Thyroid gland (tissue), 4 donors: ENCODE data around the gene BTBD7. TPM values are rescaled to one million over a fixed set of nuclear protein-coding genes. Genes with fewer than 3 reads are reported as not detected.

Source experiments
- DNase-seq, 2 donors: peaks; one replicate each; pipeline ENCODE4 v3.0.0-alpha.2; 2019
- H3K27ac ChIP-seq, 3 donors: fragments of 200-600 bp; sonication (generic); 1 replicate in 2 of 3; 2 replicates in 1 of 3; pipeline ENCODE4 v1.5.1; 2016 to 2019; ENCODE audit warnings: mild to moderate bottlenecking in 1 of 3, moderate library complexity in 1 of 3
- H3K27me3 ChIP-seq: fragments of 200-600 bp; sonication (generic); one replicate; pipeline ENCODE4 v1.5.1; 2019
- H3K36me3 ChIP-seq, 2 donors: fragments of 200-600 bp; sonication (generic); one replicate each; pipeline ENCODE4 v1.5.1; 2016 to 2019
- H3K4me1 ChIP-seq, 2 donors: fragments of 200-600 bp; sonication (generic); one replicate each; pipeline ENCODE4 v1.5.1; 2017 to 2019
- H3K4me3 ChIP-seq, 3 donors: fragments of 200-600 bp; sonication (generic); replicated peaks in 1 of 3; 1 replicate in 2 of 3; 2 replicates in 1 of 3; pipeline ENCODE4 v1.5.1; 2016; ENCODE audit warnings: mild to moderate bottlenecking in 1 of 3
- H3K9me3 ChIP-seq: fragments of 200-600 bp; sonication (generic); one replicate; pipeline ENCODE4 v1.5.1; 2017
- POLR2A ChIP-seq, 2 donors: fragments of 450-650 bp; IDR thresholded peaks; one replicate each; pipeline ENCODE4 v1.6.1; 2017; ENCODE audit warnings: antibody characterized with exemption in 2 of 2, mild to moderate bottlenecking in 2 of 2, moderate library complexity in 1 of 2
- WGBS, 2 donors: methylation state at CpG; one replicate each; pipeline ENCODE4 v1.1.5; 2017; 5-methylcytosine and 5-hydroxymethylcytosine counted together
- intact Hi-C: fragments of 100-400 bp; cut with DNase I; formaldehyde crosslinking; loops from one replicate; pipeline ENCODE4 v1.15.1; 2023
- total RNA-seq, 4 donors: library from RNA; depleted of rRNA; stranded (reverse); fragments of >200 nt; gene quantifications; one replicate each; pipeline ENCODE4 v1.2.3, GENCODE V29; 2016
- TF ChIP-seq, protein P1 (sequence below), 6 experiments: fragments of 200-600 bp in 3 of 6; fragments of 450-650 bp in 3 of 6; sonication (generic) in 3 of 6; IDR thresholded peaks; one replicate each; pipeline ENCODE4 v1.5.1; 2016 to 2019; ENCODE audit warnings: antibody characterized with exemption in 6 of 6, mild to moderate bottlenecking in 2 of 6, inconsistent platforms in 1 of 6, moderate library complexity in 1 of 6

The BTBD7 gene
- total RNA-seq, 4 donors from 2014 or later = 40.6 to 49.7 (median 43.9) TPM

DNA sequence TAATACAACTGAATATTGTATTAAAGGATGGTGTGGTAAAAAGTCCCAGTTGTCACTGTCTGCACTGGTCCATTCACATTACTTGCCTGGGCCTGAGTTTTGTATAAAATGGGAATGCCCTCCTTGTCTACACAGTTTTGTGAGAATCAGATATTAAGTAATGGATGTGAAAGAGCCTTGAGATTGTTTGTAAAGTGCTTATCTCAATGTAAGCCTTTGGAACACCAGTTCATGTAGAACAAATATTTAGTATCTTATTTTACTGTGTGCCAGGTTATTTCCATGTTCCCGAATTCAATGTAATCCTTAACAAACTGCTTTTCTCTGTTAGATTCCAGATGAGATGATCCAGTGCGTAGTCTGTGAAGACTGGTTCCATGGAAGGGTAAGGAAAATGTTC is 118.2 kb downstream of the BTBD7 start:
- H3K27me3 ChIP-seq = no peaks in the 10 kb centered on the region
- no peaks in the 10 kb centered on the region for H3K4me1 ChIP-seq
- peaks cover 35 to 64% of the 10 kb centered on the region in 2 donors for H3K36me3 ChIP-seq
- DNase-seq = no peak
- TF ChIP-seq, protein P1, sequence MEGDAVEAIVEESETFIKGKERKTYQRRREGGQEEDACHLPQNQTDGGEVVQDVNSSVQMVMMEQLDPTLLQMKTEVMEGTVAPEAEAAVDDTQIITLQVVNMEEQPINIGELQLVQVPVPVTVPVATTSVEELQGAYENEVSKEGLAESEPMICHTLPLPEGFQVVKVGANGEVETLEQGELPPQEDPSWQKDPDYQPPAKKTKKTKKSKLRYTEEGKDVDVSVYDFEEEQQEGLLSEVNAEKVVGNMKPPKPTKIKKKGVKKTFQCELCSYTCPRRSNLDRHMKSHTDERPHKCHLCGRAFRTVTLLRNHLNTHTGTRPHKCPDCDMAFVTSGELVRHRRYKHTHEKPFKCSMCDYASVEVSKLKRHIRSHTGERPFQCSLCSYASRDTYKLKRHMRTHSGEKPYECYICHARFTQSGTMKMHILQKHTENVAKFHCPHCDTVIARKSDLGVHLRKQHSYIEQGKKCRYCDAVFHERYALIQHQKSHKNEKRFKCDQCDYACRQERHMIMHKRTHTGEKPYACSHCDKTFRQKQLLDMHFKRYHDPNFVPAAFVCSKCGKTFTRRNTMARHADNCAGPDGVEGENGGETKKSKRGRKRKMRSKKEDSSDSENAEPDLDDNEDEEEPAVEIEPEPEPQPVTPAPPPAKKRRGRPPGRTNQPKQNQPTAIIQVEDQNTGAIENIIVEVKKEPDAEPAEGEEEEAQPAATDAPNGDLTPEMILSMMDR (IDR thresholded peaks at IDR 0.05) = no peak
- no peak for TF ChIP-seq POLR2A (IDR thresholded peaks at IDR 0.05)
- intact Hi-C loops = no loop called here
- H3K9me3 ChIP-seq = no peaks in the 10 kb centered on the region
- 93 to 96% methylated on average over 2 of the region's 2 CpGs for whole genome bisulfite sequencing, 2 donors
- no peak overlapping the region for H3K27ac ChIP-seq
- no peak overlapping the region for H3K4me3 ChIP-seq

DNA sequence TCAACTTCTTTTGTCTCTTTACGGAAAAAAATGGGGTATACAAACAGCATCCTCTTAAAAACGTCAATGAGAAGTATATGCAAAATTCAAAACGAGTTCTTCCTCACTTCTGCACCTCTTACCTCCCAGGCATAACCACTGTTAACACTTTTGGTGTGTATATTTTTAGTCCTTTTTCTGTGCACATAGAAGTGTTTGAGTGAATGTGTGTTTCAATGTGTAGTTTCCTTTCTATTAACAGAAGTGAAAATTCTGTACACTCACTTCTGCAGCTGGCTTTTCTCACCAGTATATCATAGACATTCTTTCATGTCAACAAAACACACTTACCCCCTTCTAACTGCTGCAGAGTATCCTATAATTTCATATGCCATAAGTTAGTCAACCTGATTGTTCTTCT is 120.4 kb downstream of the BTBD7 start:
- H3K9me3 ChIP-seq = no peaks in the 10 kb centered on the region
- no peak for DNase-seq
- WGBS, 2 donors = 85 to 87% methylated on average over 3 of the region's 3 CpGs
- H3K4me3 ChIP-seq = no peak overlapping the region
- H3K27ac ChIP-seq = no peak overlapping the region
- H3K27me3 ChIP-seq = no peaks in the 10 kb centered on the region
- H3K4me1 ChIP-seq = peaks cover 4 to 6% of the 10 kb centered on the region in 2 donors
- intact Hi-C loops = no loop called here
- H3K36me3 ChIP-seq = peaks cover 25 to 47% of the 10 kb centered on the region in 2 donors
- TF ChIP-seq, protein P1 (IDR thresholded peaks at IDR 0.05) = no peak
- TF ChIP-seq POLR2A (IDR thresholded peaks at IDR 0.05) = no peak

DNA sequence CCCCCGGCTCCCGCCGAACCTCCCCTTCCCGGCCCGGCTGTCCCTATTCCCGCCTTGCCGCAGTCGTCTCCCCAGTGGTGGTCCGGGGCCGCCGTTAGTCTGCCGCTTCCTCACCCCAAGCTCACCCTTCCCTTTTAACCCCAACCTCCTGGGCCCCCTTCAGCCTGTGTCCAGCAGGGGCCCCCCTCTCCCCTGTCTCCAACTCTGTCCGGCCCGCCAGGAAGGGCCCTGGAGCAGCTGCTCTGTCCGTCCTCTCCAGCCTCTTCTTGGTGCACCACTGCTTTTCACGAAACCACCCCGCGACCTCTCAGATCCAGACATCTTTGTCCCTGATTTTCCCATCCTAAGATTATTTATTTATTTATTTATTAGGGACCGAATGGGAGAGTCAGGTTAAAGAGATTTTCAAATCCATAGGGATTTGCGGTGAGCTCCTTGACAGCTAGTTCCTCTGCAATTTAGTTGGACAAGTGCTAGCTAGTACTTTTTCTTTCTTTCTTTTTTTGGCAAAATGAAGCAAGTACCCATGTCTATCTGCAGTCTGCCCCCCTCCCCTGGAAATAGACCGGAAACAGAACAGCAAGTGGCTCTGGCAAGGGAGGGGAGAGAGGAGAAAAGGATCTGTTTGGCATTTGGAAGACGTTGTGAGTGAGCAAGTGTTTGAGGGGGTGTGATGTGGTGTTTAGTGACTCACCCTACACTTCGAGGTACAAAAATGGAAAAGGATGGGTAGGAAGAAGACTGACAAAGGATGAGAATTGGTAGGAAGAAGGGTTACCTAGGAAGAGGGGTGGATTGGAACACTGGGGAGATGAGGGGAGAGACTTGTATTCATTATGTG is 125.1 kb downstream of the BTBD7 start:
- Histone ChIP-seq H3K27me3 (no peaks in the 10 kb centered on the region), H3K9me3 (no peaks in the 10 kb centered on the region), H3K4me3 (peak overlapping the region; percentile 42 to 87 (median 75)), H3K4me1 (peaks cover 12 to 15% of the 10 kb centered on the region in 2 donors), H3K27ac (peak overlapping the region in 2 of 3 donors; percentile 28 to 55), H3K36me3 (peaks cover 8 to 9% of the 10 kb centered on the region in 2 donors)
- intact Hi-C loops = no loop called here
- TF ChIP-seq POLR2A (IDR thresholded peaks at IDR 0.05) = no peak
- TF ChIP-seq, protein P1 (IDR thresholded peaks at IDR 0.05) = peak in 4 of 6 experiments; percentile 1 to 50 (median 38)
- DNase-seq = peak; percentile 52 to 57
- WGBS, 2 donors = 1% methylated on average over 23 of the region's 23 CpGs

DNA sequence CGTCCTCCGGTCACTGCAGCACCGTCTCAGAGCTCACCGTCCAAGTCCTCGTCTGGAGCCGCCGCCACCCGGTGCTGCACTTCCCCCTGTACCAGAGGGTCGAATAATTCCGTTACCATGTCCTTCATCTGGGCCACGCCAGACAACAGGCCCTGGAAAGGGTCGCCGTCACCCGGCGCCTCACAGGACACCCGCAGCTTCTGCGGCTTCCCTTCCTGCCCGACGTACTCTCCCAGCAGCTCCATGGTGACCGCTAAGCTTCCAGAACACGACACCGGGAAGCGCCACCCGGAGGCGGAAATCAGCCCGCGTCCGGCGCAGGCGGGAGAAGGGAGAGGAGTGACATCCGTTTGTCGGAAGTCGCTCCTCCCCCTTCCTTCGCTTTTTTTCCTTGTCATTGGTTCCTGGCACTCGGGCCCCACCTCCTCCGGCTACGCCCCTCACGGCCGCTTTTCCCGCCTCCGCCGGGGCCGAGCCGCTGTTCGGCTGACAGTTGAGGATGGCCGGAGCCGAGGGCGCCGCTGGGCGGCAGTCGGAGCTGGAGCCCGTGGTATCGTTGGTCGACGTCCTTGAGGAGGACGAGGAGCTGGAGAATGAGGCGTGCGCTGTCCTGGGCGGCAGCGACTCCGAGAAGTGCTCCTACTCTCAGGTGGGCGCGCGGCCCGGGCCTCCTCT is 125.9 kb downstream of the BTBD7 start, which contains the start of the genes GON7 and UBR7:
Gene GON7, minus strand, starts transcription at position 273 of the 675 bp plus-strand sequence. Its CDS starts 28 bp downstream, at position 245.
Gene UBR7, plus strand, starts transcription at position 464 of the 675 bp plus-strand sequence. Its CDS starts 36 bp downstream, at position 500.
- peaks cover 2 to 9% of the 10 kb centered on the region in 2 donors for H3K36me3 ChIP-seq
- peak in 1 of 2 donors; percentile 77 for TF ChIP-seq POLR2A (IDR thresholded peaks at IDR 0.05)
- TF ChIP-seq, protein P1 (IDR thresholded peaks at IDR 0.05) = peak in 4 of 6 experiments; percentile 5 to 34 (median 27)
- no peaks in the 10 kb centered on the region for H3K9me3 ChIP-seq
- no peaks in the 10 kb centered on the region for H3K27me3 ChIP-seq
- peak; percentile 96 for DNase-seq
- peak within 1 kb of the TSS; percentile 12 to 64 (median 54) for H3K27ac ChIP-seq
- H3K4me3 ChIP-seq = peak within 1 kb of the TSS; percentile 75 to 87 (median 83)
- intact Hi-C loops = no loop called here
- WGBS, 2 donors = 0% methylated on average over 27 to 35 of the region's 65 CpGs
- peaks cover 12 to 15% of the 10 kb centered on the region in 2 donors for H3K4me1 ChIP-seq
